HepG2 (cell line): ENCODE measurements around the gene HOXD1. TPM values are rescaled to one million over a fixed set of nuclear protein-coding genes. Genes with fewer than 3 reads are reported as not detected.

Source experiments
- AGO1 ChIP-seq: fragments of 200-400 bp; formaldehyde crosslinking; IDR thresholded peaks from 2 replicates; pipeline ENCODE4 v1.6.1; 2017; ENCODE audit warnings: mild to moderate bottlenecking, low read depth, low read length, moderate library complexity; ENCODE audit not compliant: poor library complexity, severe bottlenecking
- ATF7-NPFF ChIP-seq: sonication (generic); formaldehyde crosslinking; IDR thresholded peaks from 2 replicates; pipeline ENCODE4 v1.8.1; 2023; ENCODE audit warnings: mild to moderate bottlenecking, low read depth, missing genetic modification reagents, moderate library complexity
- ELF3 ChIP-seq: IDR thresholded peaks from 2 replicates; pipeline ENCODE4 v1.6.1; 2016; ENCODE audit warnings: missing genetic modification reagents, missing compliant biosample characterization
- HOXA3 ChIP-seq: sonication (generic); formaldehyde crosslinking; IDR thresholded peaks from 2 replicates; pipeline ENCODE4 v1.5.0; 2020; ENCODE audit warnings: missing genetic modification reagents
- MLLT10 ChIP-seq: sonication (generic); formaldehyde crosslinking; IDR thresholded peaks from 2 replicates; pipeline ENCODE4 v1.4.0; 2020; ENCODE audit warnings: missing genetic modification reagents
- NCOA2 ChIP-seq: sonication (generic); formaldehyde crosslinking; IDR thresholded peaks from 2 replicates; pipeline ENCODE4 v1.8.0; 2022; ENCODE audit warnings: inconsistent platforms
- POLR2G ChIP-seq: fragments of 200-400 bp; formaldehyde crosslinking; IDR thresholded peaks from 2 replicates; pipeline ENCODE4 v1.6.1; 2018; ENCODE audit warnings: mild to moderate bottlenecking, low read depth, low read length, moderate library complexity
- ZC3H13 ChIP-seq: sonication (generic); formaldehyde crosslinking; IDR thresholded peaks from 2 replicates; pipeline ENCODE4 v1.8.1; 2023; ENCODE audit warnings: mild to moderate bottlenecking, missing genetic modification reagents, moderate library complexity
- ZHX2 ChIP-seq, 2 experiments: sonication (generic) in 1 of 2; formaldehyde crosslinking in 1 of 2; IDR thresholded peaks; 2 replicates each; pipeline versions ENCODE4 v1.6.1 to v1.9.0; 2014 to 2022; ENCODE audit warnings: antibody characterized with exemption in 1 of 2, borderline replicate concordance in 1 of 2, inconsistent platforms in 1 of 2, low read depth in 1 of 2, missing genetic modification reagents in 1 of 2
- ZNF276 ChIP-seq: sonication (generic); formaldehyde crosslinking; IDR thresholded peaks from 2 replicates; pipeline ENCODE4 v1.4.0; 2020; ENCODE audit warnings: mild to moderate bottlenecking, low read depth, missing genetic modification reagents
- ZNF331 ChIP-seq: sonication (generic); formaldehyde crosslinking; IDR thresholded peaks from 2 replicates; pipeline ENCODE4 v1.4.0; 2020; ENCODE audit warnings: missing genetic modification reagents
- ZNF382 ChIP-seq: sonication (generic); formaldehyde crosslinking; IDR thresholded peaks from 2 replicates; pipeline ENCODE4 v1.5.0; 2020; ENCODE audit warnings: missing genetic modification reagents, mild to moderate bottlenecking, borderline replicate concordance
- ZNF431 ChIP-seq: sonication (generic); formaldehyde crosslinking; IDR thresholded peaks from 2 replicates; pipeline ENCODE4 v1.9.0; 2022; ENCODE audit warnings: missing genetic modification reagents, low read depth, mild to moderate bottlenecking, borderline replicate concordance
- ZNF510 ChIP-seq: sonication (generic); formaldehyde crosslinking; IDR thresholded peaks from 2 replicates; pipeline ENCODE4 v1.4.0; 2020; ENCODE audit warnings: low read depth, mild to moderate bottlenecking, missing genetic modification reagents
- ZNF530 ChIP-seq: sonication (generic); formaldehyde crosslinking; IDR thresholded peaks from 2 replicates; pipeline ENCODE4 v1.5.0; 2020; ENCODE audit warnings: low read depth, mild to moderate bottlenecking, missing genetic modification reagents
- ZNF564 ChIP-seq: sonication (generic); formaldehyde crosslinking; IDR thresholded peaks from 2 replicates; pipeline ENCODE4 v1.8.1; 2023; ENCODE audit warnings: mild to moderate bottlenecking, missing genetic modification reagents
- ZNF761 ChIP-seq: sonication (generic); formaldehyde crosslinking; conservative IDR thresholded peaks from 2 replicates; pipeline ENCODE4 v1.4.0; 2020; ENCODE audit warnings: mild to moderate bottlenecking, missing genetic modification reagents
- polyA plus RNA-seq, 8 experiments: library from polyadenylated mRNA; depleted of rRNA in 3 of 8; stranded (reverse) in 7 of 8; unstranded in 1 of 8; fragments of >200 nt; fragmentation: Illumina TruSeq in 4 of 8; extraction: Trizol in 4 of 8; gene quantifications; 2 replicates each; pipeline versions ENCODE4 v1.2.1 to v1.2.3, GENCODE V29; 2011 to 2016; ENCODE audit warnings: low read depth in 4 of 8, missing spikeins in 1 of 8, mixed read lengths in 1 of 8; ENCODE audit not compliant: insufficient read depth in 1 of 8
- total RNA-seq, 5 experiments: library from RNA; depleted of rRNA; stranded (reverse); fragments of >200 nt; fragmentation: Illumina TruSeq; extraction: Trizol; gene quantifications; 2 replicates each; pipeline ENCODE4 v1.2.3, GENCODE V29; 2016; ENCODE audit warnings: low read depth in 1 of 5

HOXD1 gene
- total and polyA plus RNA-seq, 2 of the 13 experiments (the other 11 are each of a cell fraction or from before 2014, with no cell fraction given), result 10.0 to 22.3 TPM

DNA sequence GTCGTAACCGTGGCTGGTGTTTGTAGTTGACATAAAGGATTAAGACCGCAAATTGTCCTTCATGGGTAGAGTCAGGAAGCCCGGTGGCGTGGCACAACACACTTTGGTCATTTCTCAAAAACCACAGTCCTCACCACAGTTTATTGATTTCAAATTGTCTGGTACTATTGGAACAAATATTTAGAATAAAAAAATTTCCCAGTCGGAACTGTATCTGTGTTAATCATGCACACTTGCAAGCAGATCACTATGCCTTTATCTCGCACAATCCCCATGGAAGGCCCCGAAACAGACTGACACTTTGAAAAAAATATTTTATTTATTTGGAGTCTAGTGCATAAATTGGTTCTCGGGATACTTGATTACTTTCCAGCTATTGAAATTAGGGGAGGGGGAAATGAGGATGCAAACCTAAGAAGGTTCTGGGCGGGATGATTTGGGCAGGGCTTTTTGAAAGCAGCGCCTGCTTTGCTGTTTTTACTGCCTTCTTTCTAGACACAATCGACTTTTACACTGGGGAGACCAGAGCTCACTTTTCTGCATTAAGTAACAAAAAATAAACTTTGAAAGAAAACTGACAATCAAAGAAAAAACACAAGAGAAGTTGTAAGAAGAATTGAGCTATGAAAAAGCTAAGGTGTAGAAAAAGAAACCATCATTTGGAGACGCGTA, 15.4 kb upstream of the HOXD1 start (continued):
- TF ChIP-seq ZNF564 (CRISPR knock-in tag) (no peak; the same call in 1 of the 2 replicates), ZNF382 (CRISPR knock-in tag) (no peak), ZNF761 (CRISPR knock-in tag) (no peak), NCOA2 (CRISPR knock-in tag) (peak; percentile 87; the same call in 1 of the 2 replicates), ZHX2 (IDR thresholded peaks at IDR 0.05; ENCODE audit: low read depth) (no peak), ZHX2 (CRISPR knock-in tag; IDR thresholded peaks at IDR 0.05; ENCODE audit: borderline replicate concordance) (peak; percentile 53; the same call in 1 of the 2 replicates), AGO1 (no peak), ZC3H13 (no peak), ZNF431 (CRISPR knock-in tag) (no peak), ZNF530 (CRISPR knock-in tag) (no peak), ZNF331 (no peak; the same call in 1 of the 2 replicates), POLR2G (no peak), ZNF276 (CRISPR knock-in tag) (no peak), HOXA3 (CRISPR knock-in tag) (peak; percentile 59), ATF7-NPFF (no peak), MLLT10 (CRISPR knock-in tag) (no peak), ELF3 (CRISPR knock-in tag) (0 out of 2 replicates have a peak, but pooled peaks have one; percentile 36), ZNF510 (CRISPR knock-in tag) (no peak)
